ENCODE measurements around the gene ADGRL2. TPM values are rescaled to one million over a fixed set of nuclear protein-coding genes. Genes with fewer than 3 reads are reported as not detected.

Gene ADGRL2
- under 1 TPM in 1 of 2 experiments, not detected in 1; 0.05 TPM for total RNA-seq

DNA sequence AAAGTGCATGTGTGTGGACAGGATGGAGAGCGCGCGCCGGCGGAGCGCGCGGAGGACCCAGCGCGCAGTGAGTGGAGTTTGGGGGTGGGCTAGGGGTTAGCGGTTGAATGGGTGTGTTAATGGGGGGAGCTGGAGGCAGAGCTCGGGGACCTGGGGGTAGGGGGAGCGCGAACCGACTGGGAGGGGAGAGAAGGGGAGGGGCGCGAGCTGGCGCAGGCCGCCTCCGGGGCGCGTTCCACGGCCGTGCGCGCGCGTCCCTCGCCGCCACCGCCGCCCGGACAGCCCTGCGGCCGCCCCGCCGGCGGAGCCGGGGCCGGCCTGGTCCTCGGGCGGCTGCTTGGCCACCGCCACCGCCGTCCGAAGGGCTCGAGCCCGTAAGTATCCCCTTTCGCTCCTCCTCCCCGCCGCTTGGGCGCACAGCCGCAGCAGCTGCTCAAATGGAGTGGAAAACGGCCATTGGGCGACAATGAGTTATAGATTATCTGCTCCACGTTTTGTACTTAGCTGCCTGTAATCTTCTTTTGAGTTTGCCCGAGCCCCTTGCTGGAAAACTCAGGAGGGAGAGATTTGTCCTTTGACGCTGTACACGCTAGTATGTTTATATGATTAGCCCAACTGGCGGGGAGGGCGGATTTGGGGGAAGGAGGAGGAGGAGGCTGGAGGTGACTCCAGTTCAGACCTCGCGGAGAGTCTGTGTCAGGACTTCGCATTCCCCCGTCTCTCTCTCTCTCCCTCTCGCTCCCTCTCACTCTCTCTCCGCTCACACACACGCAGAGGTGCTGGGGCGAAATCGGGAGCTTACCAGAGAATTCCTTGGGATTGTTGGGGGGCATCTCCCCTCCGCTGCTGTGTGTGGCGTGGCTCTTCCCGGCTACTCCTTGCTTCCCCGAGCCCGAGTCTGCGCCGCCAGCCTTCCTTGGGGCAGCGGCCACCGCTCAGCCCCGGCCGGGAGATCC, at the start of gene ADGRL2:
TSS of gene ADGRL2 (plus strand) at position 240 of the 956 bp plus-strand sequence. CDS start 36,051 bp downstream, outside the sequence.
- CTCF ChIA-PET, result no interaction called here
- H3K27me3 Mint-ChIP-seq, result peaks cover 52% of the 10 kb centered on the region
- ATAC-seq (no peak), DNase-seq (no peak)
- H3K4me1 Mint-ChIP-seq, result peaks cover 2% of the 10 kb centered on the region
- H3K27ac Mint-ChIP-seq, result peak within 1 kb of the TSS; percentile 24
- no peaks in the 10 kb centered on the region for H3K9me3 Mint-ChIP-seq (ENCODE audit: low read depth)
- H3K4me3 Mint-ChIP-seq, result no peak within 1 kb of the TSS
- H3K36me3 Mint-ChIP-seq, result peaks cover 3% of the 10 kb centered on the region

DNA sequence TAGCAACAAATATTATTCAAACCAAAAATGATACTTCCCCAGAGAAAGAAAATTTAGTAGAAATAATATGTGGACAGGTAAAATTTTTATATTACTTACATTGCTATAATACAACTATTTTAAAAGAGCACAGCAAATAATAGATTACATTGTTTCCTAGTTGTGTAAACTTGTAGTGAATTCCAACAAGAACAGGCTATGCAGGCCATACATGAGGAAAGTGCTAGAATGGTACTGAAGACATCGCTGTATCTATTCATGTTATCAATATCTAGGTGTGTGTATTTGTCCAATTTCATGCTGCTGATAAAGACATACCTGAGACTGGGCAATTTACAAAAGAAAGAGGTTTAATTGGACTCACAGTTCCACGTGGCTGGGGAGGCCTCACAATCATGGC, 47.9 kb upstream of the ADGRL2 start:
- H3K27me3 Mint-ChIP-seq, result no peaks in the 10 kb centered on the region
- H3K4me3 Mint-ChIP-seq, result no peak overlapping the region
- H3K9me3 Mint-ChIP-seq (ENCODE audit: low read depth), result peaks cover 11% of the 10 kb centered on the region

DNA sequence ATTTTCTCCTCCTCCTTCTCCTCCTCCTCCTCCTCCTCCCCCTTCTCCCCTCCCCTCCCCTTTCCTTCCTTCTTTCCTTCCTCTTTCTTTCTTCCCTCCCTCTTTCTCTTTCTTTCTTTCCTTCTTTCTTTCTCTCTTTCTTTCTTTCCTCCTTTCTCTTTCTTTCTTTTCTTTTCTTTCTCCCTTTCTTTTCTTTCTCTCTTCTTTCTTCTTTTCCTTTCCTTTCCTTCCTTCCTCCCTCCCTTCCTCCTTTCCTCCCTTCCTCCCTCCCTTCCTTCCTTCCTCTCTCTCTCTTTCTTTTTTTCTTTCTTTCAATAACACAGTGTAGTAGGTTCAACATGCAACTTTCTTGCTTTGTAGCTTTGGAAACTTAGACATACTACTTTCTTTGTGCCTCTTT, 46.3 kb upstream of the ADGRL2 start:
- no peak overlapping the region for H3K27ac Mint-ChIP-seq
- no peaks in the 10 kb centered on the region for H3K4me1 Mint-ChIP-seq
- no peaks in the 10 kb centered on the region for H3K27me3 Mint-ChIP-seq
- no peak overlapping the region for H3K4me3 Mint-ChIP-seq
- peaks cover 7% of the 10 kb centered on the region for H3K9me3 Mint-ChIP-seq (ENCODE audit: low read depth)
- DNase-seq (no peak), ATAC-seq (no peak)
- CTCF ChIA-PET, result no interaction called here
- H3K36me3 Mint-ChIP-seq, result no peaks in the 10 kb centered on the region

More for the DNA sequence above, 47.9 kb upstream of the ADGRL2 start:
- no peaks in the 10 kb centered on the region for H3K36me3 Mint-ChIP-seq
- DNase-seq, result no peak
- H3K4me1 Mint-ChIP-seq, result no peaks in the 10 kb centered on the region
- ATAC-seq, result no peak
- no peak overlapping the region for H3K27ac Mint-ChIP-seq
- CTCF ChIA-PET, result no interaction called here

DNA sequence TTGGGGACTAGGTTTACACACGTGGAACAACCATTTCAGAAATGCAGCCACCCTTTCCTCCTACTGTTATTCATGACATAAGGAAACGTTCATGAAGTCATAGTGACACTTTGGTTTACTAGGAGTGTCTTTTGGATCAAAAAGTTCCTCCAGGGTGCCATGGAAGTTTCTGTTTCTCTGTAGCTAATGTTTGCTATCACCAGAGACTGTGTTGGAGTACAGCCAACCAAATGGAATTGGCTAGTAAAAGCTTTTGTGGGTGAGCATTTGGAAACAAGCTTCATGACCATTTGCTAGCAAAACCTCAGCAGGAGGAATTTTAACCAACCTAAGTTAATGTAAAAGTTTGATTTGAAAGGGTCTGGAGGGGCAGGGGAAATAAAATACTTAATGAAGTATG, 43.9 kb upstream of the ADGRL2 start:
- H3K4me3 Mint-ChIP-seq, result no peak overlapping the region
- DNase-seq, result no peak
- CTCF ChIA-PET, result no interaction called here
- H3K9me3 Mint-ChIP-seq (ENCODE audit: low read depth), result peaks cover 7% of the 10 kb centered on the region
- no peaks in the 10 kb centered on the region for H3K36me3 Mint-ChIP-seq
- H3K27me3 Mint-ChIP-seq, result no peaks in the 10 kb centered on the region
- no peak overlapping the region for H3K27ac Mint-ChIP-seq
- no peaks in the 10 kb centered on the region for H3K4me1 Mint-ChIP-seq
- ATAC-seq, result no peak

DNA sequence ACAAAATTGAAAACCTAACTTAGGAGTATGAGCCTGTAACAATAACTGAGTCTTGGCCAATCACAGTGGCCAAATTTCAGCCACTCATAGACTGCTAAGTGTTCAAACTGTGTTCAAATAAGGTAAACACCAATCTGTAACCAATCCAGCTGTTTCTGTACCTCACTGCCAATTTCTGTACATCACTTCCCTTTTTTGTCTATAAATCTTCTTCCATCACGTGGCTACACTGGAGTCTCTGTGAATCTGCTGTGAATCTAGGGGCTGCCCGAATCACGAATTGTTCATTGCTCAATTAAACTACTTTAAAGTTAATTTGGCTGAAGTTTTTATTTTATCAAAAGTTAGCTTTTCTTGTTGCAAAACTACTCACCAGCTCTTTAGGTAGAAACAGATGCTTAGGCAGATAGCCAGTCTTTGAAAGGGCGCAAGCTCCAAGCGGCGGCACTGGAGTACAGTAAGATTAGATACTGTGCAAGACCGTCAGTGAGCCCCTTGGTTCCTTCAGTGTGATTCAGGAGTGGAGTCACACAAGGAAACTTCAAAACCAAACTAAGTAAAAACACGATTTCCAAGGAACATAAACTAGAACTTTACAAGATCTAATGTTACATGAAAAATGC, 43.2 kb upstream of the ADGRL2 start:
- no peaks in the 10 kb centered on the region for H3K27me3 Mint-ChIP-seq

DNA sequence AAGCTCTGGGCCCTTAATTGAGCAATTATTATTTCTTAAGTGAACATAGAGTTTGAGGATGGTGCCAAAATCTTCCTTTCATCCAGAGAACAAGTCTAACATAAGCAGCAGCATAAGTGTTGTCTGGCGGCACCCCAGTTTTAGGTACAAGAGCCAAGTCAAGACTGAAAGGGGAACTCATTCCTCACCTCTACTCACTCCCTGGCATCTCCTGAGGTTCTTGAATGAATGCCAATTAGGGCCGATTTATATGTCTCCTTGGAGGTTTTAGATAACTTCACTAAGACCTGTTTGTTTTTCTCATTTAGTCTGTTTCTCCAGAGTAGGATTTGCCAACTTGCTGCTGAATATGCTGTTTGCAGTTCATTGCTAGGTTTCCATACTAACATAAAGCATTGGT, 42.6 kb upstream of the ADGRL2 start:
- H3K36me3 Mint-ChIP-seq, result no peaks in the 10 kb centered on the region
- H3K27me3 Mint-ChIP-seq, result no peaks in the 10 kb centered on the region
- ATAC-seq, result no peak
- H3K4me3 Mint-ChIP-seq, result no peak overlapping the region
- CTCF ChIA-PET, result no interaction called here
- no peak for DNase-seq
- no peak overlapping the region for H3K27ac Mint-ChIP-seq
- H3K9me3 Mint-ChIP-seq (ENCODE audit: low read depth), result peaks cover 4% of the 10 kb centered on the region
- H3K4me1 Mint-ChIP-seq, result no peaks in the 10 kb centered on the region

More for the DNA sequence above, 43.2 kb upstream of the ADGRL2 start:
- ATAC-seq (no peak), DNase-seq (no peak)
- H3K36me3 Mint-ChIP-seq, result no peaks in the 10 kb centered on the region
- CTCF ChIA-PET, result no interaction called here
- no peaks in the 10 kb centered on the region for H3K4me1 Mint-ChIP-seq
- peaks cover 7% of the 10 kb centered on the region for H3K9me3 Mint-ChIP-seq (ENCODE audit: low read depth)
- no peak overlapping the region for H3K4me3 Mint-ChIP-seq
- no peak overlapping the region for H3K27ac Mint-ChIP-seq

DNA sequence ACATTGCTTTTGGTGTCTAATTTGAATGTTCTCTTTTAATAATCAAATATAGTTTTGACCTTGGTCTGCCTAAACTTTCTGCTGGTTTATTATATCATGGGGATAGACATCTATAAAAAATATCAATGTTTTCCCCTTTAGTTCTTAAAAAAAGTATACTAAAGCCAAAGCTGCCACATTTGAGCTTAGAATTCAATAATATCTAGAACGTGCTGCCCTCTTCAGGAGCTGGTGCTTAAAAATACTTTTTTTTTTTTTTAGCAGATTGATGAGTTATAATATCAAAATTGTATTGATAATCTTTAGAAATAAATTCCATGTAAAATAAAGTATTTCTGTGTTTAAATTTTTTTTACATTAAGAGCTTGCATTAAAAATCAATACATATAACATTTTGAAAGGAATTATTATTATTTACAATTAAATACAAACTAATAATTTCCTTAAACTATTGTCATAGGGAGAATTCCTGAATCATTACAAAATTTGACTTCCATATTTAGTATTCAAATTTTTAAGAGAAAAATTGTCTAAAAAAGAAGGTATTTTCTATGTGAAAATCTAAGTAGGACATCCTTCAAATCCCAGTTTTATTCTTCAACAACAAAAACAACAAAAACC, 40.1 kb upstream of the ADGRL2 start:
- no peaks in the 10 kb centered on the region for H3K4me1 Mint-ChIP-seq
- peaks cover 4% of the 10 kb centered on the region for H3K9me3 Mint-ChIP-seq (ENCODE audit: low read depth)
- ATAC-seq (no peak), DNase-seq (no peak)
- no peaks in the 10 kb centered on the region for H3K27me3 Mint-ChIP-seq
- H3K4me3 Mint-ChIP-seq, result no peak overlapping the region
- CTCF ChIA-PET, result no interaction called here
- H3K27ac Mint-ChIP-seq, result no peak overlapping the region
- H3K36me3 Mint-ChIP-seq, result no peaks in the 10 kb centered on the region

DNA sequence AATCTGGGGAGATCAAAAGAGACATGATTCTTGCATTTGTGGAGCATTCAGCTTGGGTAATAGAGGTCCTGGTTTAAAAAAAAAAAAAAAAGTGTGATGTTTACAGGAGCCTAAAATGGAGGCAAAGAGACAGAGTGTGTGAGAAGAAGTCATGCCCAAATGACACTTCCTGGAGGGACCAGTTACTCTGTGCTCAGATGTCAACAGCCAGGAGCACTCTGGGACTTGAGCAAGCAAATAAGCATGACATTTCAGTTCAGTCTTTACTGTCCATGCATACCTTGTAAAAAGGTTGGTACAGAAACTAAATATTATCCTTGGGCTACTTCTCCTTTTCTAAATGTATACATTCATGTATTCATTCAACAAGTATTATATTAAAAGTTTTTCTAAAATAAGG, 25.2 kb upstream of the ADGRL2 start:
- Mint-ChIP-seq H3K4me1 (no peaks in the 10 kb centered on the region), H3K27me3 (no peaks in the 10 kb centered on the region), H3K9me3 (ENCODE audit: low read depth) (no peaks in the 10 kb centered on the region), H3K4me3 (no peak overlapping the region), H3K27ac (no peak overlapping the region), H3K36me3 (no peaks in the 10 kb centered on the region)
- CTCF ChIA-PET, result no interaction called here
- DNase-seq (no peak), ATAC-seq (no peak)

DNA sequence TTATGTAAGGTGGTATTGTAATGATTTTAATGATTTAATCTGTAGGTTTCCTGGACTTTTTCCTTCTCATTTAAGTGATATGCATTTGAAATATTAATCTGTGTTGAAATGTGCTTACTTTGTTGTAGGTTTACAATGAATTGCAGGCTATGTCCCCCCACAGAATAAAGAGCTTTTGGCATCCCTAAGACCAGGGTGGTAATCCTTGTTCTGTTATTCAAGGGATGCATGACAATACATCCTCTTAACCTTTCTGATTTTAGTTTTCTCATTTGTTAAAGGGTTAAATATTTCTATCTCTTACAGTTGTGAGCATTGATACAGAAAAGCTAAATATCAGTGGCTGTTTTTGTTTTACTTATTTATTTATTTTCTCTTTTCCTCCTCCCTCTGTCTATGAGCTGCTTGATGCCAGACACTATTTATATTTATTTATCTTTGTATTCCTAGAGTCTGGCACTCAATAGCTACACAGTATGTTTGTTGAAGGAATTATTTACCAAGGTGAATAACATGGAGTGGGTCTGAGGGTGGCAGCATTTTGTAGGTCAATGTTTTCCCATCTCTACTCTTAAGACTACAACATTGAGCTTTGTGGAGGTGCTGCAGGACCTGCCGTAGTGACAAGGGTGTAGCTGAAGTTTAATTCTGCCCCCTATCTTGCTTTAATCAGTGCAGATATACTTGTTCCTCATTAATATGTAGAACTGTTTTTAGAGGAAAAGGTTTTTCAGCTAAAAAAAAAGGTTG, 19.9 kb upstream of the ADGRL2 start:
- H3K36me3 Mint-ChIP-seq, result no peaks in the 10 kb centered on the region
- no peak overlapping the region for H3K27ac Mint-ChIP-seq
- CTCF ChIA-PET, result no interaction called here
- no peaks in the 10 kb centered on the region for H3K27me3 Mint-ChIP-seq
- ATAC-seq, result no peak
- no peaks in the 10 kb centered on the region for H3K9me3 Mint-ChIP-seq (ENCODE audit: low read depth)
- DNase-seq, result no peak
- H3K4me3 Mint-ChIP-seq, result no peak overlapping the region
- H3K4me1 Mint-ChIP-seq, result no peaks in the 10 kb centered on the region

DNA sequence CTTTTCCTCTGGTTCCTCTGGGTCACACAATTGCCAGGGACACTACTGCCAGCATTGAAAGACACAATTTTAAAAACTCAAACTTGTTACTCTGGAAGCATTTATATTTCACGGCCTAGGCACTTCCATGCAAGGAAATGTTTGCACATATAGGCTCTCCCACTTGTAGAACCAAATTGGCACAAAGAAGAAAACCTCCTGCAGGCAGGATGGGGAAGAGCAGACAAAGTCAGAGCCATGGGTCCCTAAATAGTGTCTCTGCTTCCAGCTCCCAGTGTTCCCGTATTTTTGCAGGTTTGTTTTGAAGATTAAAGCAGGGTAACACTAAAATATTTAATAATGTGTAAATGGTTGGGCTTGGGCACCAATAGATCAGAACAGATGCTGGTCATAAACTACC, 19.0 kb upstream of the ADGRL2 start:
- ATAC-seq (no peak), DNase-seq (no peak)
- no peak overlapping the region for H3K27ac Mint-ChIP-seq
- no peaks in the 10 kb centered on the region for H3K9me3 Mint-ChIP-seq (ENCODE audit: low read depth)
- no peaks in the 10 kb centered on the region for H3K4me1 Mint-ChIP-seq
- CTCF ChIA-PET, result no interaction called here
- no peaks in the 10 kb centered on the region for H3K36me3 Mint-ChIP-seq
- no peak overlapping the region for H3K4me3 Mint-ChIP-seq
- no peaks in the 10 kb centered on the region for H3K27me3 Mint-ChIP-seq

DNA sequence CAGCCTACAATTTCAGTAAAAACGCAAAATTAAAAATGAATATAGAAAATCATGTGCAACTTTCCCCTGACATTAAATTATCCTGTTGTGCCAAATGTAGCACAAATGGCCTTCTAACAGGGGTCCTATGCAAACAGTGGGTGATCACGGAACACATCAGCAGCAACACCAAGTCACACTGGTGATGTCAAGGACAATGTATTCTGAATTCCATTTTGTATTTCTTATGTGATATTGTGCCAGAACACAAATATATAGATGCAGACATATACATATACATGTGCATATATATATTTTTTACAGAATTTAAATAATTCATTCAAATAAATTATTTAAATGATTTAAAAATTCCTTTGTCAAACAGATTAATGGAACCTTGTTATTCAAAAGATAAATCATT, 8.6 kb upstream of the ADGRL2 start:
- Mint-ChIP-seq H3K9me3 (ENCODE audit: low read depth) (no peaks in the 10 kb centered on the region), H3K36me3 (no peaks in the 10 kb centered on the region), H3K4me1 (no peaks in the 10 kb centered on the region), H3K4me3 (no peak overlapping the region), H3K27ac (no peak overlapping the region), H3K27me3 (no peaks in the 10 kb centered on the region)
- ATAC-seq (no peak), DNase-seq (no peak)
- CTCF ChIA-PET, result no interaction called here

DNA sequence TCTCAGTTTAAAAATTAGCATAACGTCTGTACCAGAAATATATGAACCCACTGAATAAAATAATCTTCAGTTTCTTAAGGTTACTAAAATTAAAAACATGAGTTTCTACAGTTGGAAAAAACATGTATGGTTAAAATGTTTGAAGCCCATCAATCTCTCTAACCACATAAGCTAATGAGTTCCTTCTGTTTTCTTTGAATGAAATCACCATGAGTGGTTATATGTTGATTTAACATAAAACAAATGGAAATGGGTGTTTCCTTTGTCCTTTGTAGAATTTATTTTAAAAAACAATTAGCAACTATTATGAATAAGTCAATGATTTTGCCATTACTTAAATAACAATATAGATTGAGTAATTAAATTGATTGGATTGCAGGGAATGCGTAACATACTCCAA, 3.0 kb upstream of the ADGRL2 start:
- no peak for DNase-seq
- Mint-ChIP-seq H3K4me3 (no peak overlapping the region), H3K27ac (no peak overlapping the region)

DNA sequence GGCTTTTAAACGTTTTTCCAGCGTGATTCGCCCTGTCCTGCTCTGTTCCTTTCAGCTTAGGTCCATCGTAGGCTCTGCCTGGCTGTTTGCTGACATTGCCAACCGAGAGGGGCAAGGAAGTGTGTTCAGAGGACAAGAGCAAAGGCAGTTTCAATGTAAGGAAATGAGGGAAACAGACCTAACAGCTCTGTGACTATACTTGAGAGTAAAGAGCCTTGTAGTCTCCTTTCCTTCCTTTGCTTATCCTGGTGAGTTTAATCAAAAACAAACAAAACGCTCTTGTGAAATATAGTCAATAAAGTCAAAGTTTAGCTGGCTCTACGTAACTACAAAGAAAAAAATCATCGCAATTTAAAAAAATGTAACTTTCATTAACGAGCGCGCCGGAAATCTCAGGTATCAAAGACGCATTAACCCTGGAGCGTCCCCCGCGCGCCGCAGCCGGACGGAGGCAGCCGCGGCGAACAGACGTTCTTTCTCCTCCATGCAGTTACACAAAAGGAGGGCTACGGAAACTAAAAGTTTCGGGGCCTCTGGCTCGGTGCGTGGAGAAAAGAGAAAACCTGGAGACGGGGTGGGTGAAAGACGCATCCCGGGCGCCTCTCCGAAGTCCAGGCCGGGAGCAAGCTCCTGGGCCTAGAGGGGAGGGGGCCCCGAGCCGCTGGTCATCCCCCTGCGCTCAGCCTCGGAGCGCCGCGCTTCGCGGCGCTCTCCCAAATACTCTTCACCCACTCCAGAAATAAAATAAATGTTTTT, 617 bp upstream of the ADGRL2 start:
- peaks cover 47% of the 10 kb centered on the region for H3K27me3 Mint-ChIP-seq
- H3K9me3 Mint-ChIP-seq (ENCODE audit: low read depth), result no peaks in the 10 kb centered on the region
- DNase-seq (no peak), ATAC-seq (no peak)
- peaks cover 2% of the 10 kb centered on the region for H3K4me1 Mint-ChIP-seq
- CTCF ChIA-PET, result no interaction called here
- H3K36me3 Mint-ChIP-seq, result peaks cover 3% of the 10 kb centered on the region
- H3K4me3 Mint-ChIP-seq, result no peak overlapping the region
- H3K27ac Mint-ChIP-seq, result no peak overlapping the region

More for the DNA sequence above, 3.0 kb upstream of the ADGRL2 start:
- no peak for ATAC-seq
- Mint-ChIP-seq H3K36me3 (peaks cover 2% of the 10 kb centered on the region), H3K4me1 (peaks cover 2% of the 10 kb centered on the region), H3K9me3 (ENCODE audit: low read depth) (no peaks in the 10 kb centered on the region), H3K27me3 (peaks cover 27% of the 10 kb centered on the region)
- CTCF ChIA-PET, result no interaction called here

All from activated CD8-positive, alpha-beta memory T cell treated with anti-CD3 and anti-CD28 coated beads, Interleukin-2, amount 10 ng/mL, durations not matched to agents 7 days and 5 days (primary cell).